DOHH2 (cell line): Measurements from ENCODE around the gene TAF11.
"Not testable (repeated sequence)": the region's sequence is repeated elsewhere in the genome, so short reads cannot be mapped to it uniquely, and the experiment has no call there.

Experiments used
- EZH2phosphoT487 ChIP-seq: fragments of 200-600 bp; sonication (generic); IDR thresholded peaks from 2 replicates; pipeline ENCODE4 v1.6.1; 2017; ENCODE audit warnings: borderline replicate concordance, mild to moderate bottlenecking, antibody characterized with exemption, low read length, moderate library complexity, mixed read lengths
- TF ChIP-seq, protein P1 (sequence below): fragments of 200-600 bp; sonication (generic); IDR thresholded peaks from one replicate; pipeline ENCODE4 v1.5.1; 2014; ENCODE audit warnings: antibody characterized with exemption, mild to moderate bottlenecking, low read depth, low read length; ENCODE audit not compliant: poor library complexity, severe bottlenecking

GRCh38 chr6:34932202-34932601 lies 44.4 kb upstream of the TAF11 start:
- TF ChIP-seq, protein P1, sequence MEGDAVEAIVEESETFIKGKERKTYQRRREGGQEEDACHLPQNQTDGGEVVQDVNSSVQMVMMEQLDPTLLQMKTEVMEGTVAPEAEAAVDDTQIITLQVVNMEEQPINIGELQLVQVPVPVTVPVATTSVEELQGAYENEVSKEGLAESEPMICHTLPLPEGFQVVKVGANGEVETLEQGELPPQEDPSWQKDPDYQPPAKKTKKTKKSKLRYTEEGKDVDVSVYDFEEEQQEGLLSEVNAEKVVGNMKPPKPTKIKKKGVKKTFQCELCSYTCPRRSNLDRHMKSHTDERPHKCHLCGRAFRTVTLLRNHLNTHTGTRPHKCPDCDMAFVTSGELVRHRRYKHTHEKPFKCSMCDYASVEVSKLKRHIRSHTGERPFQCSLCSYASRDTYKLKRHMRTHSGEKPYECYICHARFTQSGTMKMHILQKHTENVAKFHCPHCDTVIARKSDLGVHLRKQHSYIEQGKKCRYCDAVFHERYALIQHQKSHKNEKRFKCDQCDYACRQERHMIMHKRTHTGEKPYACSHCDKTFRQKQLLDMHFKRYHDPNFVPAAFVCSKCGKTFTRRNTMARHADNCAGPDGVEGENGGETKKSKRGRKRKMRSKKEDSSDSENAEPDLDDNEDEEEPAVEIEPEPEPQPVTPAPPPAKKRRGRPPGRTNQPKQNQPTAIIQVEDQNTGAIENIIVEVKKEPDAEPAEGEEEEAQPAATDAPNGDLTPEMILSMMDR: not testable (repeated sequence)
- not testable (repeated sequence) for TF ChIP-seq EZH2phosphoT487
